Activated effector memory CD4-positive, alpha-beta T cell treated with anti-CD3 and anti-CD28 coated beads, Interleukin-2, amount 50 U/mL, for 16 hours (primary cell): Measurements from ENCODE around the gene ACOX3.
"Not testable (repeated sequence)": the region's sequence is repeated elsewhere in the genome, so short reads cannot be mapped to it uniquely, and the experiment has no call there.

Source experiments
- DNase-seq: peaks from one replicate; pipeline ENCODE4 v3.0.0-alpha.2; 2020

The ACOX3 gene

GRCh38 chr4:8403173-8403753, 37.3 kb downstream of the ACOX3 start:
- DNase-seq: peak; percentile 82

DNA sequence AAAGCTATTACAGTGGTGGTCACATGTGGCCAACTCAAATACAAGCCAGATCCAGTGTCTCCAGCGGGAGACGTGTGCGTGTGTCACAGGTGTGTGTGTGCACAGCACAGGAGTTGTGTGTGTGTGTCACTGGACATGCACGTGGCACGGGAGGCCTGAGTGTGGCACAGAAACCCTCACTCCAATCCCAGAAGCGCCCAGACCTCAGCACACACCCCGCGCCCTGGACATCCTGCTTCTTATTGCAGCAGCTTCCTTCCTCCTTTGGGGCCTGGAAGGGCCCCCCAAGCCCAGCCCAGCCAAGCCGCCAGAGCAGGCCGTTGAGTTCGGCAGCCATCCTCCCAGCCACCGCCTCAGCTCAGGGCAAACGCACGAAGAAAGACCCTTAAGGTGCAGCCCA, 37.9 kb downstream of the ACOX3 start:
- no peak for DNase-seq

- DNase-seq: no peak
Observed at GRCh38 chr4:8402181-8402597, 38.3 kb downstream of the ACOX3 start.

DNA sequence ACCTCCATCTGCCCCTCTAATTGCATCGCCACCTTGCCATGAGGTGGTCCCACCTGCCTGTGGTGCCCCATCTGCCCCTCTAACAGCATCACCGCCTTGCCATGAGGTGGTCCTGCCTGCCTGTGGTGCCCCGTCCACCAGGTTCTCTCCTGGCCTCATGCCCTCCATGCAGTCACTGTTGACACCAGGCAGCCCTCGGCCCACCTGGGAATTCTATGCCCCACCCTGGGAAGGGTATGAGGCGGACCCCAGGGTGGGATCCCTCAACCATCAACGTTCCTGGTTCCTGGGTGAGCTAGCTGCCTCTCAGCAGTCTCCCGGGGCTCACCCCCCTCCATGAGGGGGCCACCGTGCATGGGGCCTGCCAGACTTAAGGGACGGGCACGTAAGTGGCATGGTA, 38.9 kb downstream of the ACOX3 start:
- no peak for DNase-seq

GRCh38 chr4:8400632-8401325, 39.7 kb downstream of the ACOX3 start:
- DNase-seq: no peak

GRCh38 chr4:8399298-8399697, 41.2 kb downstream of the ACOX3 start:
- DNase-seq: no peak

GRCh38 chr4:8398347-8398746, 42.2 kb downstream of the ACOX3 start:
- DNase-seq: no peak

GRCh38 chr4:8396762-8397406, 43.6 kb downstream of the ACOX3 start:
- DNase-seq: no peak

GRCh38 chr4:8395504-8396296, 44.8 kb downstream of the ACOX3 start:
- DNase-seq: no peak

DNA sequence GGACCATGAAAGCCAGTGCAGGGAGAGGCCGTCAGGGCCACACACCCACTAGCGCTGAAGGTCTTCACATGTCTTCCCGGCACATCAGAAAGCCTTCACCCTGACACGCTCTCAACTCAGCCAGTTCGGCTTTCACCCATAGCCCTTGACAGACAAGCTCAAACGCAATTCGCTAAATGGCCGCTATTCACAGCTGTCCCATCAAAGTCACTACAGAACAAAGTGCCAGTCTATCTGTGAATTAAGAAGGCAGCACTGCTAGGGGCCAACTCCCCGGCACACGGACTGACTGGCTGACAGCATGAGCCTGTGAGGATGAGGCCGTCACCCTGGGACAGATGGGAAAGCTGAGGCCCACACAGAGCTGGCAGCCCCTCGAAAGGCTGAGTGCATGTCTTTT, 45.7 kb downstream of the ACOX3 start:
- DNase-seq: no peak

DNA sequence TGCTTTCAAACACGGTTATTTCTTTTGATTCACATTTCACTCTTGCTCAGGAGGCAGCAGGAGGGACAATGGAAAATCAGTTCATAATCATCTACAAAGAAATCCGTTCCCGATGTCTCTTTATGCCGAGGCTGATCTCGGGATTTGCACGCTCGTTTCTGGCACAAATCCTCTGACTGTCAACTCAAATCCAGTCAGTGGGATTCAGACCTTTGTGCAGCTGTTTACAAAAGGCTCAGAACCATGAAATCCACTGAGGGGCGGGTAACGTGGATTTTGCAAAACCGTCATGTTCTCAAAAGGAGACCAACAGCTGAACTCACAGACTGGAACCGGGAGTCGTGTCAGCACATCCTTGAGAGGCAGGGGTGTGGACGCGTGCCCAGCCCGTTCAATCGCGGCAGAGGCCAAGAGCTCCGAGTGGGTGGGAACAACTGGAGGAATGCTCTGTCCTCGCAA, 46.4 kb downstream of the ACOX3 start:
- DNase-seq: no peak

DNA sequence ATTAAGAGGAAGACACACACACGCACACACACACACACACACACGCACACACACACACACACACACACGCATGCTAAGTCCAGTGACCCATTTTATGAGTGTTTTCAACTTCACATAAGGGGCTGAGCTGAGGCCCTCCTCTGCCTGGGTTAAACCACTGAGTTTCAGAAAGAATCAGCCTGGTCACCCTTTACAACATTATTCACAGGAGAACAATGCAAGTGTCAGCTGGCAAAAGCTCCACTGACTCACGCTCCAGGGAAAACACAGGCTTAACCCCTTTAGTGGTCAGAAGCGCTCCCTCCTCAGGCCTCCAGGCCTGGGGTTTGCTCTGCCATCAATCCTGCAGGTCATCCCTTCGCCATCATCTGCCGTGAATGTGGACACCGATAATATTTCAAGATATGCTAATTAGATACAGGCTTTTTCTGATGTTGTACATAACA, 46.9 kb downstream of the ACOX3 start:
- DNase-seq: no peak

DNA sequence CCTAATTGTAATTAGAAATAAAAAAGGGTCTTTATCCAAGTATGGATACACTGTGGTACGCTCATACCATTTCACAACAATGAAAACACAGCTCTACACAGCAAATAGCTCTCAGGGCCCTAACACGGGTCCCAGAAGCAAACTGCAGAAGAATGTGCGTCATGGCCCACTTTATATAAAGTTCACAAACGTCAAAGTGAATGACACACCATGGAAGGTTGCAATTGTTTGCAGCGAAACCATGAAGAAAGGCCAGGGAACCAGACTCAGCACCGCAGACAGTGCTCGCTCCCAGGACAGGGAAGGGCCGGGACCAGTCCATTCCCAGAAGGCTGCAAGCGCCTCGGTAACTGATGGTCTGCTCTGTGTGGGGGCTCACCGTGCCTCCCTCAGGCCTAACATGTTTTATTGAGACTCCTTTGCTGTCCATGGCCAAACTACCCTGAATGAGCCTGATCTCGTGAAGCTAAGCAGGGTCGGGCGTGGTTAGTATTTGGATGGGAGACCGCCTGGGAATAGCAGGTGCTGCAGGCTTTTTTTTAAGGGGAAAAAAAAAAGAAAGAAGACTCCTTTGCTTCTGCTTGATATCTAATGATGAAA, 47.8 kb downstream of the ACOX3 start:
- no peak for DNase-seq

DNA sequence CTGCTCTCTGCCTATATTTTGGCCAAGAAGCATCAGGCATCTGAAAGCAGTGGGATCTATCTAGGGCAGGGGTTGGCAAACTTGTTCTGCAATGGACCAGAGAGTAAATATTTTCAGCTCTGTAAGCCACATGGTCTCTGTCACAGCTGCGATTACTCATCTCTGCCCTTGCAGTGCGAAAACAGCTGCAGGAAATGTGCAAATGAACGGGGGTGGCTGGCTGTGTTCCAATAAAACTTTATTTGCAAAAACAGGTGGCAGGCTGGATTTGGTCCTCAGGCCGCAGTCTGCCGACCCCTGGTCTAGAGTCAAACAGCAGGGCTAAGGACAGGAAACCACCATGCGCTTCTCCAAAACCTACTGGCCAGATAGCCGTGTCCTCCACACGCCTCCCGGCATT, 48.6 kb downstream of the ACOX3 start:
- DNase-seq: no peak

GRCh38 chr4:8391071-8391470, 49.5 kb downstream of the ACOX3 start:
- no peak for DNase-seq

- no peak for DNase-seq
Observed at GRCh38 chr4:8390577-8390976, 49.9 kb downstream of the ACOX3 start.

DNA sequence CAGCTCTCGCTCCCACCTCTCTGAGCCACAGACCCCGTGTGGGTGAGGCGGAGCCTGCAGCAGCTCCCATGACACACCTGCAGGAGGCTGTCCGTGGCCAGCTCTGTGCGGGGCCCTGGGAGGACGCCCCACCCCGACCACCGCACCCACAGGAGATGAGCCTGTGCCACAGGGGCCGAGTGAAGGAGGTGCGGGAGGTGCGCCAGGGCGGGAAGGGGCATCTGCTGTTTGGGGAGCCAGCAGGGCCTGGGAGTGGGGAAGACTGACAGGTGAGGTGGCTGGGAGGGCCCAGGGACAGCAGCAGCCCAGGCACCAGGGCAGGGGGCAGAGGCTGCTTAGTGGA, 52.0 kb downstream of the ACOX3 start:
- DNase-seq: no peak

DNA sequence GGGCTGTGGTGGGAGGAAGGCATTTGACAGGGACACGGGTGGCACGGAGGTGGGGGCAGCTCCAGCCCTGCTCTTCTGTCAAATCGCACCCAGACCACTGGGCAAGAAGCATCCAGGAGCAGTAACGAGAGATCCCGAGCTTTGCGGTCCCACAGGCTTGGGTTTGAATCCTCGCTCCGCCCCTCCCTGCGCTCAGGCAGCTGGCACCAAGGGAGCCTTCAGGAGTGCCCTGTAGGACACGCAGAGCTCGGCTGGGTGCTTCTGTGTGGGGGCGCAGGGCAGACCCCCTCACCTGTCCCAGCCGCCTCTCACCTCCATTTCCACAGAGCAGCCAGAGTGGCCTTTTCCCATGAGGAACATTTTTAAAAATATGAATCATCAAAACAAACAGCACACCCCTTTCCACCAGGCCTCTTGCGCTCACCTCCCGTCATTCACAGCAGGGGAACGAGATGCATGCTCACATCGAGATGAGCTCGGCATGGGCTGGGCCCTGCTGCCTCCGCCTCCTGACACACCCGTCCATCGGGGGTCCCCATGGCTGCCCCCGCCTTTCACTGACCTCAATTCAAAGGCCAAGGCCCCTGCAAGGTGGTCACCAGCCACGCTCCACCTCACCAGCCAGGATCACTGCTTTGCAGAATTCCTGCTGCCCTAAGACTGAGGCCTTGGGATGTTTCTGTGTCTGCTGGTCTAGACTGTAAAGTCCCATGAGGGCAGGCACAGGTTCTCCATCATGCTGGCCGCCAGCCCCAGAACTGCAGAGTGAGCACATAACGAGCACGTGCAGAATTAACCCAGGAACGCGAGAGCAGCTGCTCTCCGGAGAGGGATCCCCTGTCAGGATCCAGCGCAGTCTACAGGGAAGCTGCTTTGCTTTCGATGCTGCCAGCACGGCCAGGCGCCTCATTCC, 52.7 kb downstream of the ACOX3 start:
- no peak for DNase-seq

DNA sequence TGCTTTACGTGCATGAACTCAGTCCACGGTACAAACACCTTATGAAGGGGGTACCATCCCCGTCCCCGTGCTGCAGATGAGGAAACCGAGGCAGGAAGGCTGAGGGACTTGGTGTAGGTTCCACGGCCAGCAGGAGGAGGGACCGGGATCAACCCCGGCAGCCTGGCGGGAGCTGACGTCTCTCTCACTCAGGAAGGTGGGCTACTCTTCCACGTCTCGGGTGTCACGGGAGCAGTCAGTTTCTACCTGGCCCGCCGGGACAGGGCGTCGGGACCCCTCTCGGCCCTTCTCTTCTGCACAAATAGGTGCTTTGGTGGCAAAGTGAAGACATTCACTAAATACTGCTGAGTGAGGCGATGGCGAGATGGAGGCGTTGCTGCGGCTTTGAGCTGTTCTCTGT, 53.3 kb downstream of the ACOX3 start:
- DNase-seq: no peak

DNA sequence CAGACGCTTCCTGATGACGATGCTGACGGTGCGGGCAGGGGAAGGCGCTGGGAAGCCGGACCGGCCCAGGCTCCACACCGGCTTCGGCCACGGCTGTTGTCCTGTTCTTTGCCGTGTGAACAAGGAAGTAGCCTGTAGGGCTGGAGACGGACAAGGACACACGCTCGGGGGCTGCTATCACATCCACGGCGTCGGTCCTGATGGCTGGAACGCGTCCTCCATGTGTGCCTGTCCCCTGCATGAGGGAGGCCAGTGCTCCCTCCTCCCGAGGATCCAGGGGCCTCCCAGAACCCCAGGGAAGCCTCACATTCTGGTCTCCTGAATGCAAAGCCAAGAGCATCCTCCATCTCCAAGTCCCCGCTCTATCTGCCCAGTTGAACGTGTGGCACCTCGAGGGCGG, 53.8 kb downstream of the ACOX3 start:
- no peak for DNase-seq

- DNase-seq: not testable (repeated sequence)
Observed at GRCh38 chr4:8386131-8386530, 54.4 kb downstream of the ACOX3 start.

DNA sequence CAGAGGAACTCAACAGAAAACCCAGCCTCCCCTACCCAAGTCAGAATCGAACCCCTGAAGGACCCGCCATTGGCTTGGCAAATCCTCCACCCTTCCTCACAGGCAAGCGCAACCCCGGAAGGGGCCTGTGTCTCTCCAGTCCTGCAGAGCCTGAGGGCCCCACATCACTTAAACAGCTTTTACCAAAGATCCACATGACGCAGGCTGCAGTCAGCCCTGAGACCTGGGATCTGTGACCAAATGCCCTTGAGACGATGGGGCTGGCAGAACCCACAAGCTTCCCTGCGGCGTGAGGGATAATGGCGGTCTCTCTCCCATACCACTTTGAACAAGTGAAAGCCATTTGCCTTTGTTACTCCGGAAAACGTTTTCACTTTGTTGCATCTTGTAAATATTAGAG, 54.9 kb downstream of the ACOX3 start:
- no peak for DNase-seq
